ENCODE results near the gene IGFBP2.

- TF ChIP-seq ELF4 (IDR thresholded peaks at IDR 0.05) = no peak
- TF ChIP-seq ARNT (IDR thresholded peaks at IDR 0.05) = no peak
- no peak for TF ChIP-seq FOXM1 (IDR thresholded peaks at IDR 0.05; ENCODE audit: borderline replicate concordance)
- TF ChIP-seq SP1 (IDR thresholded peaks at IDR 0.05) = no peak
- TF ChIP-seq FOXK2 (IDR thresholded peaks at IDR 0.05) = no peak
- TF ChIP-seq SUZ12 (IDR thresholded peaks at IDR 0.05) = no peak
- TF ChIP-seq NFRKB (IDR thresholded peaks at IDR 0.05) = no peak
- no peak for TF ChIP-seq BHLHE40 (IDR thresholded peaks at IDR 0.05; ENCODE audit: borderline replicate concordance)
- TF ChIP-seq TARDBP (IDR thresholded peaks at IDR 0.05) = no peak
- TF ChIP-seq LEF1 (IDR thresholded peaks at IDR 0.05; ENCODE audit: borderline replicate concordance) = no peak
- no peak for TF ChIP-seq CTBP1 (IDR thresholded peaks at IDR 0.05; ENCODE audit: borderline replicate concordance)
- TF ChIP-seq FOXA1 (IDR thresholded peaks at IDR 0.05) = no peak
Measured at GRCh38 chr2:216681683-216682082, 48.5 kb downstream of the IGFBP2 start.

Data from HEK293T (cell line).